Left kidney (tissue), 2 donors: ENCODE results near the gene PSMA5. TPM values are rescaled to one million over a fixed set of nuclear protein-coding genes. Genes with fewer than 3 reads are reported as not detected.
"Not testable (repeated sequence)": the region's sequence is repeated elsewhere in the genome, so short reads cannot be mapped to it uniquely, and the experiment has no call there.

Source experiments
- DNase-seq: peaks from one replicate; pipeline ENCODE4 v3.0.0-alpha.2; 2013
- polyA plus RNA-seq: library from polyadenylated mRNA; unstranded; fragments of 120-200 nt; gene quantifications from one replicate; pipeline ENCODE4 v1.2.1, GENCODE V29; 2013; ENCODE audit not compliant: insufficient read length

The PSMA5 gene
- polyA plus RNA-seq, 1 donor, result 120 TPM

GRCh38 chr1:109438798-109439297, 12.6 kb upstream of the PSMA5 start:
- DNase-seq, result no peak

- no peak for DNase-seq
Measured at GRCh38 chr1:109434484-109434883, 8.2 kb upstream of the PSMA5 start.

DNA sequence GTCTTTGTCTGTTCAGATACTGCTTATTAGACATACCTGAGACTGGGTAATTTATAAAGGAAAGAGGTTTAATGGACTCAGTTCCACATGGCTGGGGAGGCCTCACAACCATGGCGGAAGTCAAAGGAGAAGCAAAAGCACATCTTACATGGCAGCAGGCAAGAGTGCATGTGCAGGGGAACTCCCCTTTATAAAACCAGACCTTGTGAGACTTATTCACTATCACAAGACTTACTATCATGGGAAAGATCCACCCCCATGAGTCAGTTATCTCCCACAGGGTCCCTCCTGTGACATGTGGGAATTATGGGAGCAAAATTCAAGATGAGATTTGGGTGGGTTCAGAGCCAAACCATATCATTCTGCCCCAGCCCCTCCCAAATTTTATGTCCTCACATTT, 7.1 kb upstream of the PSMA5 start:
- DNase-seq, result no peak

GRCh38 chr1:109432336-109432735, 6.1 kb upstream of the PSMA5 start:
- no peak for DNase-seq

DNA sequence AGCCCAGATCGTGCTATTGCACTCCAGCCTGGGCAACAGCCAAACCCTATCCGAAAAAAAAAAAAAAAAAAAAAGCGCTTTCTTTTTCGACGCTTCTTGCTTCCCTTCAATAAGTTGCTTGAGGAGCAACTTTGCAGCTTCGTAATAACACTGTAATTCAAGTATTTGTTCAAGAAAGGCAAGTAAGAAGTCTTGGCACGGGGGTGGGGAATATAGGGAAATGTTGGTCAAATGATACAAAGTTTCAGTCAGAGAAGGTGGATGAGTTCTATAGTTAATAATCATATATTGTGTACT, 871 bp upstream of the PSMA5 start:
- DNase-seq, result no peak

- DNase-seq, result peak; percentile 22
Measured at GRCh38 chr1:109425391-109426280, 612 bp downstream of the PSMA5 start.

- DNase-seq, result no peak
Measured at GRCh38 chr1:109423498-109423897, 2.8 kb downstream of the PSMA5 start.

GRCh38 chr1:109412551-109412950, 13.7 kb downstream of the PSMA5 start:
- DNase-seq, result no peak

DNA sequence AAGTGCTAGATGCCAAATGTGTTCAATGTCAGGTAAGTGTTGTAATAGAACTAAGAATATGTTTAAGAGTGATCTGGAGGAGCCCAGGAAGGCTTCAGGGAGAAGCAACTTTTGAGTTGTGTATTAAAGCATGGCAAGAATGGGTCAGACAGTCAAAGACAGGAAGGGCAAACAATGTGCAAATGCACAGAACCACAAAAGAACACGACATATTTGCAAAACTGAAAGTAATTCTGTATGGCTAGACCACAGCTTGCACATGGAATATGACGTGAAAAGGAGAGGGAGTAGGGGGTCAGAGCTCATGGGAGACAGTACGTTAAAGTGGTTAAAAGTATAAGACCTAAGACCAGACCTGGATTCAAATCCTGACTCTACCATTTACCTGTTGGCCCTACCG, 21.4 kb downstream of the PSMA5 start:
- DNase-seq, result no peak

DNA sequence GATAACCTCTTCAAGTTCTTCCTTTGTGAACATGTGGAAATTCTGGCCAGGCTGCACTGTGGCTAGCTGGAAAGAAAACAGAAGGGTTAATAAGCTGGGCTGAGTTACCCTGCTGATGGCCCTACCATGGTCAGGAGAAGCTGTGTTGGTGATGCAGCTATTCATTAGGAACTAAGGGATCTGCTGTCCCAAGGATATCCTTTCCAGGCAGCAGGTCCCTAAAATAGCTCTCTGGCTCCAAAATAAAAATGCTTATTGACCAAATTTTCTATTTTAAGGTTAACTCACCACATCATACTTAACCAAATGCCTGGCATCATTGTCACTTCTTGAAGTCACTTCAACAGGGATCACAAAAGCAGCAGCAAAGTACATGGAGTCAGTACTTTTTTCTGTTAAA, 24.2 kb downstream of the PSMA5 start:
- no peak for DNase-seq

DNA sequence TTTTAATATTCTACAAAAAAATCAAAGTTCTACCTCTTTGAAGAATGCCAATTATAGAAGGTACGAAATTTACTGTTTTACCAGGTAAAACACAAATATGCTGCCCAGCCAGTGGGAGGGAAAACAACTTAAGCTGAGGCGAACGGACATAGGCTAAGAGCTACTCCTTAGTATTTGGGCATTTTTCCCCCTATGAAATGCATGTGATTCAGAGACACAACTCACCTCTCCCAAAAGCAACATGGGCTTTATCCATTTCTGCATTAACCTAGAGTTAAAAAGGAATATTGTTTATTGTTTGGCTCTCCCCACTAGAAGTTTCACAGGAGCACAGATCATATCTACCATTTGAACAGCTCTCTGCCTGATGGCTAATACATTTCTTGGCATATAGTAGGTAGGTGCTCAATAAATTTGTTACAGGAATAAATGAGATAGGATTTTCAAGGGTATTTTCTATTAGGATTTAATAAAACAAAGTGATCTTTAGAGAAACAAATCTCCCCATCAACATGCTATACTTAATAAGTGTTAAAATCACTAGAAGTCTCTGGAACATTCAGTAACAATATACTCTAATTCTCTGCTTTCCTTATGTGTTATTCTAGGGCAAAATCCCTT, 26.1 kb downstream of the PSMA5 start:
- no peak for DNase-seq

- DNase-seq, result peak; percentile 71
Measured at GRCh38 chr1:109399326-109399957, 26.8 kb downstream of the PSMA5 start.

DNA sequence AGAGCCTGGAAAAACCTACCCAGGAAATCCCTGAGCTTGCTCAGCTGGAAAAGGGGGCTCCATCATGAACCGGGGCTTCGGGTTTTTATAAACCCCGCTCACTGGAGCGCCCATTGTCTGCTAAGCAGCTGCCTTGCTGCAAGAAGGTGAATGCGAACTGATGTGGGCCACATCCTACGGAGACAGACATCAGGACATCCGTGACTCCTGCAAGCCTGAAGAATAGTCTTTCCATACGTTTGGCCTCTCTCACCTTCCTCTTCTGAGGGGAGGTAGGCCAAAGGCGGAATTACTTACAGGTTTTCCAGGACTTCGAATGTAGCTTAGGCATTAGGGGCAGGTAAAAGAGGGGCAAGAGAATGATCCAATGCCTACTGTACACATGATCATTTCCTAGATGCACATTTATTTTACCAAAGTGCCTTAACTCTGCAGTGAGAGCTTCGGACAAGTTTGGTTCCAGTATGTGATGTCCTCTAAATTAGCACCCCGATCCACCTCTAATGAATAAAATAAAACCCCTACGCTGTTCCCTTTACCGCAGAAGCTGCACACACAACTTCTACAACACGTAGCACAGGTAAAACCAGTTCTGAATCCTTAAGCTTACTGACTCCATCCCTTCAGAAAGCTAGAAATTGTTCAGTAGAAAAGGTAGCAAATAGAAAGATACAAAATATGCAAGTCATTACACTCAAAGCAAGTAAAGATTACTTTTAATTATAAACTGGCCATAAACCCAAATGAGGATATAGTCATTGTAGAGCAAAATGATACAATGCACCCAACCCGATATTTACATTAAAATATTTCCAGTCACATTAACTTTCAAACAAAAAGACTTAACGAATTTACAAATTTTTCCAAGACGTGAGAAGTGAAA, 27.7 kb downstream of the PSMA5 start:
- no peak for DNase-seq

GRCh38 chr1:109397581-109398342, 28.5 kb downstream of the PSMA5 start, which contains the start of gene SORT1:
Gene SORT1, minus strand, starts transcription at chr1:109397918. Its CDS starts 26 bp downstream, at chr1:109397892.
- DNase-seq, result peak; percentile 90

DNA sequence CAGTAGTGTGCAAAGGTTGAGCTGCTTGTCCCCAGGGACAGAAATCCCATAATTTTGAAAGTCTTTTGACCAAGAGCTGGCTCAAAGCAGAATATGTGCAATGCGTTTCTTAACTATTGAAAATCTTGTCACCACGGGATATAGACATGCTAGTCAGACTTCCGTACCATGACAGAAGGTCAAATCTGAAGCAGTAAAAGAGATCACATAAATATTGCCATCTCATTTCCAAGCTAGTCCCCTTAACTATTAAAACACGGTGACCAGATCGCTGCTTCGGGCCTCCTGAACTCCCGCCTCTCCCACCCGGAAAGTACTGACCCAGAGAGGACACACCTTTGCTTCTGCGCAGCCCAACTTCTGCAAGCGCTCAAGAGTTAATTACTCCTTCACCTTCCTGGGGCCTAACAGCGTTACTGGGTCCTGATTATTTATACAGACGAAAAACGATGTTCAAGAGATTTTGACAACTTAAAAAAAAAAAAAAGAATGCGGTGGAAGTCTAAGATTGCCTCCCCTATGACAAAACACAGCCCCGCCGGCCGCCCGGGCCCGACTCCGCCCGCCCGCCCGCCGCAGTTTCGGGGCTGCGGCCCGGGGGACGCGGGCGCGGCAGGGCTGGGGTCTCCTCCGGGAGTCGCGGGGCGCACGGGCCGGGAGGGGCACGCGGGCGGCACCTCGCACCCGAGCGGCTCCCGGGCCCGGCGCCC, 29.2 kb downstream of the PSMA5 start:
- DNase-seq, result peak; percentile 10

DNA sequence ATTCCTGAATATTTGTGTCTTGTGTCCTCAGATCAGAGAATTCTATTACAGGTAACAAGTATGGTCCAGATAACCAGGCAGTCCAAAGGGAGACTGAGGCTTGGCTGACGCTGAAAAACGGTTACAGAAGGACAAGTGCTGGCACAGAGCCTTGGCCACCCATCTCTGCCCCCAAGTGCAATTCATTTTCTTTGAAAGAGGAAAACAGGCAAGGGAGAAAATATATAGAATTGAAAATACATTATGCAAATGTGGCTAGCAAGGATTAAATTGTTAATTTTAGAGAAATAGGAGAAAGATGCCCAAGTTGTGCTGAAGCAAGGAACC, 29.8 kb downstream of the PSMA5 start:
- no peak for DNase-seq

DNA sequence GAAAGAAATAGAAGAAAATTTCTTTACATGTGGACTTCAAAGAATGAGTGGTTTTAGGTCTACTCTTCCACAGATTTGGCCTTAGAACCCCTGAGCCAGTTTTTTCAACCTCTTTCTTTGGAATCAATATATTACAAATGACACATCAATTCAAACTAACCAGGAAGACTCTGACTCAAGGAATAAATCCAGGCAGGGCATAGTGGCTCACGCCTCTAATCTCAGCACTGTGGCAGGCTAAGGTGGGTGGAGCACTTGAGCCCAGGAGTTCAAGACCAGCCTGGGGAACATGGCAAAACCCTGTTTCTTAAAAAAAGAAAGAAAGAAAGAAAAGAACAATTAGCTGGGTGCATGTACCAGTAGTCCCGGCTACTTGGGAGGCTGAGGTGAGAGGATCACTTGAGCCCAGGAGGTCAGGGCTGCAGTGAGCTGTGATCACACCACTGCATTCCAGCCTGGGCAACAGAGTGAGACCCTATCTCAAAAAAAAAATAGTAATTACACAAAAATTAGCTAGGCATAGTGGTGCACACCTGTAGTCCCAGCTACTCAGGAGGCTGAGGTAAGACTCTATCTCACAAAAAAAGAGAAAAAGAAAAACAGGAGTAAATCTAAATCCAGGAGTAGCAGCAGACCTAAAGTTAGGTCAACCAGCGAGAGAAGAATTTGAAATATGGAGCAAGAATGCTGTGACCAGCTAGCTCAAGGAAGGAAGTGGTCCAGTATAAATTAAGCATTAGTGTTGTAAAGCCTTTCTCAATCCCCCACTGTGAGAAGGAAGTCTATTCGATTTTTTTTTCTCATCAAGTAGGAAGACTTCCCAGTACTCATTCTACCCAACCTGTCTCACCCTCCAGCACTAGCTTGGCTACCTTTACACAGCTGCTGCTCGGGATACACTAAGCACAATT, 30.4 kb downstream of the PSMA5 start:
- no peak for DNase-seq

- not testable (repeated sequence) for DNase-seq
Measured at GRCh38 chr1:109395282-109395599, 31.0 kb downstream of the PSMA5 start.

- DNase-seq, result no peak
Measured at GRCh38 chr1:109394591-109395281, 31.5 kb downstream of the PSMA5 start.
